GM18498 (cell line): Measurements from ENCODE around the gene OR4D1.
"Not testable (repeated sequence)": the region's sequence is repeated elsewhere in the genome, so short reads cannot be mapped to it uniquely, and the experiment has no call there.

Experiments
- ATAC-seq: cut with Tn5 transposase; IDR thresholded peaks from one replicate; pipeline ENCODE4 v1.9.1; 2021; ENCODE audit warnings: mild to moderate bottlenecking, moderate library complexity; ENCODE audit not compliant: unreplicated experiment

The OR4D1 gene

DNA sequence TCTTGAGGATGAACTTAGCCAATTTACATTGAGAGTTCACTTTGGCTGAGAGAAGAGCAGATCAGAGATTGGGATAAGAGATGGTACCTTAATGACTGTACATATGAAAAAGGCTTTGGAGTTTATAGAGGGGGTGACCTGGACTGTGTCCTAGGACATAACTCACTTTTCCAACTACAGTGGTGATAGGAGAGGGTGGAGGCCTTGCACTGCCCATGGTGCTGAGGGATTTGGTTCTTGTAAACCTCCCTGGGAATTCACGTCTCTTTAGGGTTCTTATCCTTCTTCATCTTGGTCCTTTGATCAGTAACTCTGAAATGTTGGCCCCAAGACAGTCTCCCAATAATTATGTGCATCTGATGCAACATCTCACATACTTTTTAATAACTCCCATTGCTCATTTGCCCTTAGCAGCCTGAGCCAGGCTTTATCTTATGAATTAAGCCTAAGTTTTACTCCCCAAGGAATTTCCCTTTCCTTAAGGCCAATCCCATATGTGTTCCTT, at the start of gene OR4D1:
Gene OR4D1 (plus strand): TSS at position 455 of the 505 bp plus-strand sequence. CDS start 6,770 bp downstream, outside the sequence.
- ATAC-seq, result no peak

DNA sequence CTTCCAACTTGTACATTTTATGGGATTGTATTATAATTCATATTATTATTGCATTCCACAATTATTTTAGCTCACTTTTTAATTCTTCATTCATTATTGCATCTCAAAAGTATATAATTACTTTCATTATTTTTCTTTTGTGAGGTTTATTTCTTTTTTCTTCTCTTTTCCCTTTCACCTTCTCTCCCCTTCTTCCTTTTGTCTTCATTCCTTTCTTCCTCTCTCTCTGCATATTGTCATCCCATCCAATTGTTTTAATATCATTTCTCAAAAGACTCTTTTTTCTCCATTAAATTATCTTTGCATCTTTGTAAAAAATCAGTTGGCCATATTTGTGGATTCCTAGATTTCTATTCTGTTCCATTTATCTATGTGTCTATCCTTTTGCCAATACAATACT, 47.7 kb upstream of the OR4D1 start:
- ATAC-seq, result no peak

DNA sequence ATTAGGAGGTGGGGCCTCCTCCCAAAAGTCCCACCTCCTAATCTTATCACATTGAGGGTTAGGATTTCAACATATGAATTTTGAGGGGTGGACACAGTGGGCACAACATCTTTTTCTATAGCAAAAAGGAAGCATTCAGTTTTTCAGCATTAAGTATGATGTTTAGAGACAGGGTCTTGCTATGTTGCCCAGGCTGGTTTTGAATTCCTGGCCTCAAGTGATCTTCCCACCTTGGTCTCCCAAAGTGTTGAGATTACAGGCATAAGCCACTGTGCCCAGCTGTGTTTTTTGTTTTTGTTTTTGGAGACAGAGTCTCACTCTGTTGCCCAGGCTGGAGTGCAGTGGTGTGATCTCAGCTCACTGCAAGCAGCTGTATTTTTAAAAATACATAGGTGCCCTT, 46.3 kb upstream of the OR4D1 start:
- ATAC-seq, result not testable (repeated sequence)

- no peak for ATAC-seq
These were observed 43.1 kb upstream of the OR4D1 start for GRCh38 chr17:58105093-58105492.

DNA sequence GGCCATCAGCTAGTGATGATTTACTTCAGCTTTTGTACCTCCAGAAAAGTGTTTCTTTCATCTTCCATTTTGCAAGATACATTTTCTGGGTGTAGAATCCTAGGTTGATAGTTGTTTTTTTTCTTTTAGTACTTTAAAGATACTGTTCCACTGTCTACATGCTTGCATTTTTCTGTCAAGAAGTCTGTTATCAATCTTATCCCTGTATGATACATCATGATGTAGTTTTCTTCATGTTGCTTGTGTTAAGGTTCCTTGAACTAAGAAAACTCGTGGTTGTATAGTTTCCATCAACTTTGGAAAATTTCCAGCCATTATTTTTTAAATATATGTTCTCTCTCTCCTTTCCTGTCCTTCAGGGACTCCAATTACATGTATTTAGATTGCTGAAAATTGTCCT, 40.9 kb upstream of the OR4D1 start:
- ATAC-seq, result no peak

DNA sequence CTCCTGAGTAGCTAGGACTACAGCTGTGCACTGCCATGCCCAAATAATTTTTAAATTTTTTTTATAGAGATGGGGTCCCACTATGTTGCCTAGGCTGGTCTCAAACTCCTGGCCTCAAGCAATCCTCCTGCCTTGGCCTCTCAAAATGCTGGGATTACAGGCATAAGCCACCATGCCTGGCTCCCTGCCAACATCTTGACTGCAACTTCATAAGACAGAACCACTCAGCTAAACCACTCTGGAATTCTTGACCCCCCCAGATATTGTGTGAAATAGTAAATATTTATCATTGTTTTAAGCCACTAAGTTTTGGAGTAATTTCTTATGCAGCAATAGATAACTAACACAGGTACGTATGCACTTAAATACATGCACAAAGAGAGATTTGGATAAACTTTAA, 39.0 kb upstream of the OR4D1 start:
- ATAC-seq, result no peak

- no peak for ATAC-seq
These were observed 38.2 kb upstream of the OR4D1 start for GRCh38 chr17:58110012-58110411.

DNA sequence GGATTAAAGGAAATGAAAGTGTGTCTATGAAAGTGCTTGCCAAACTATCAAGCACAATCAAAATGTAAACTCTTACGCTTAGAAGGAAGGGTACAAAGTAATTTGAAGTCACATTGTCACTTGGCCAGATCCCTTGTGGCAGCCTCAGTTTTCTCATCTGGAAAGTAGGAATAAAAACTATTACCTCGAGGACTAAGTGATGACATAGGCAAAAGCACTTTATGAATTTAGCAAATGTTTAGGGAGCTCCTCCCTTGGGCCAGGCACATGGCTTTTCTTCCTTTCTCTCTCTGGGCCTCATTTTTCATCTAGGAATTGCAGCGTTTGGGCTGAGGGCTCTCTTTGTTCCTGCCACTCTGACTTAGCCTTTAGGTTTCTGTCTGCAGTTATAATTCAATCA, 36.5 kb upstream of the OR4D1 start:
- no peak for ATAC-seq

GRCh38 chr17:58112970-58113631, 35.1 kb upstream of the OR4D1 start:
- ATAC-seq, result no peak

DNA sequence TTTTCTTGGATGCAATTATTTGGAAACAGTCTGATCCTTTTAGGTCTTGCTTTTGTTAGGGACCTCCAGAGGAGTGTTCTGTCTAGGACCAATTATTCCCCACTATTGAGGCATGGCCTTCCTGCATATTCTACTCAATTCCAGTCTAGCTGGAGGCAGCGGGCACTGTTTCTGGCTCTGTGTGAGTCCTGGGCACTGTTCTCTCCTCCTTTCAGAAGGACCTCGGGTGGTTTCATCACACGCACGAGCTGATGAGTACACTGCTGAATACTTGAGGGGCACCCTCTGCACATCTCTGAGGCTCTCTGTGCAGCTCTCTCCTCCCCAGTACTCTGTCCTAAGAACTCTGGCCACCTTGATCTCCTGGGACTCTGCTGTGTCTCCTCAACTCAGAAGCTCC, 34.2 kb upstream of the OR4D1 start:
- no peak for ATAC-seq

- no peak for ATAC-seq
These were observed 30.8 kb upstream of the OR4D1 start for GRCh38 chr17:58117382-58117781.

DNA sequence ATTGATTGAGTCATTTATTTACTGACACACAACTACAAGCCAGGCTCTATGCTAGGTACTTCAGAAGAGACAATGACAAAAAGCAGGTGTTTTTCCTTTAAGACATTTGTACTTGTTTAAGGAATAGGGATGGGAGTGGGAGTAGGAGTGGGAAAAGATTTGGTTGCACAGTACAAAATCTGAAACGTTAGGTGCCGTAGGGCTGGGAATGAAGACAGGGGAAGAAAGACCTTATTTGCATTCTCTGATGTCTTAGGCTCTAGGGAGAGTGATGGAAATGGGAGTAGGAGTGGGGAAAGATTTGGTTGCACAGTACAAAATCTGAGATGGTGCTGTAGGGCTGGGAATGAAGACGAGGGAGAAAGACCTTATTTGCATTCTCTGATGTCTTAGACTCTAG, 28.7 kb upstream of the OR4D1 start:
- ATAC-seq, result no peak

DNA sequence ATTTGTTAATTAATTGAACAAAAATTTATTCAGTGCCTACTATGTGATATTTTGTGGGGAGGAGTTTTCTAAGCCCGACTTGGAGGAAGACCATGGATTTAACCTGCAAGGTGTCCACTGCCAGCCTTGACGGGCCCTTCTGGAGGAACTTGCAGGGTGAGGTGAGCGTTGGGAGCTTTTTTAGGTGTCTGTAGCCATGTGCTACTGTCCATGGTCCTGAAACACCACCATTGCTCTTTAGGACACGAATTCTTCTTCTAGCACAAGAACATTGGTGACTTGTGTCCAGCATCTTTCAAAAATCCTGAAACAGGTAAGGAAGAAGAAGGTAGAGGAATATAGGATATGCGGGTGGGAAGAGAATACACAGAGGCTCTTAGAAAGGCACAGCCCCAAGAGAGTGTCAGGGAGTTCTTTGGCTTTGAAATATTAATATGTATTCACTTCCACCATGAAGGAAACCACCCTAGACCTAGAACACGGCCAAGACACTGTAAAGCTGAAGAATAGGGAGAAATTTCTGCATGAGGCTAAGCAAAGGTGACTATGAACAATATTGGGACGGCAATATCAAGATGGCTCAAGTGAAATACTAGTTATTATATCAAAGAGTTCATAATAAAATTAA, 27.9 kb upstream of the OR4D1 start:
- no peak for ATAC-seq

DNA sequence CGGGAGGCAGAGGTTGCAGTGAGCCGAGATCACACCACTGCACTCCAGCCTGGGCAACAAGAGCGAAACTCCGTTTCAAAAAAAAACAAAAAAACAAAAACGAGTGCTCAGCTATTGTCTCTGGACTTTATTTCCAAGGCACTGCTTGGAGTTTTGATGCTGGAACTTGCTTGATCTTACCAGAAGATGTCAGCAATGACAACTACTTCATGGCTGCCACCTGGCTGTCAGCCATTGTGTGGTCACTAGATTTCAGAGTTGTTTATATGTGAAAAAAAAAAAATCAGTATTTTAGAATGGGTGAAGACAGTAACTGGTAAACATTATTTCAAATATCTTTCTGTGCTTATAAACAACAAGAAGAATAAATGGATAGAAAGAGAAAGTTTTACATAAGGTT, 26.3 kb upstream of the OR4D1 start:
- no peak for ATAC-seq

GRCh38 chr17:58127846-58128245, 20.3 kb upstream of the OR4D1 start:
- no peak for ATAC-seq

DNA sequence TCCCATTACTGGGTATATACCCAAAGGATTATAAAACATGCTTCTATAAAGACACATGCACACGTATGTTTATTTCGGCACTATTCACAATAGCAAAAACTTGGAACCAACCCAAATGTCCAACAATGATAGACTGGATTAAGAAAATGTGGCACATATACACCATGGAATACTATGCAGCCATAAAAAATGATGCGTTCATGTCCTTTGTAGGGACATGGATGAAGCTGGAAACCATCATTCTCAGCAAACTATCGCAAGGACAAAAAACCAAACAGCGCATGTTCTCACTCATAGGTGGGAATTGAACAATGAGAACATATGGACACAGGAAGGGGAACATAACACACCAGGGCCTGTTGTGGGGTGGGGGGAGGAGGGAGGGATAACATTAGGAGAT, 15.5 kb upstream of the OR4D1 start:
- not testable (repeated sequence) for ATAC-seq

- ATAC-seq, result no peak
These were observed 11.4 kb upstream of the OR4D1 start for GRCh38 chr17:58136669-58137279.

DNA sequence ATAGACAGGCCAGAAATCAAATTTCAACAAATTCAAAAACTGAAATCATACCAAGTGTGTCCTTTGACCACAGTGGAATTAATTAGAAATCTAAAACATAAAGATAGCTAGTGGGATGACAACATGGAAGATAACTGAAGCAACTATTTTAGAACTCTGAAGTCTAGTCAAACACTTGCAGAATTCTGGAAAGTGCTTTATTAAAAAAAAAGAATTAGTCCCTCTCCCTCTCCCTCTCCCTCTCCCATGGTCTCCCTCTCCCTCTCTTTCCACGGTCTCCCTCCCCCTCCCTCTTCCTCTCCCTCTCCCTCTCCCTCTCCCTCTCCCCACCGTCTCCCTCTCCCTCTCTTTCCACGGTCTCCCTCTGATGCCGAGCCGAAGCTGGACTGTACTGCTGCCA, 6.7 kb upstream of the OR4D1 start:
- ATAC-seq, result no peak

DNA sequence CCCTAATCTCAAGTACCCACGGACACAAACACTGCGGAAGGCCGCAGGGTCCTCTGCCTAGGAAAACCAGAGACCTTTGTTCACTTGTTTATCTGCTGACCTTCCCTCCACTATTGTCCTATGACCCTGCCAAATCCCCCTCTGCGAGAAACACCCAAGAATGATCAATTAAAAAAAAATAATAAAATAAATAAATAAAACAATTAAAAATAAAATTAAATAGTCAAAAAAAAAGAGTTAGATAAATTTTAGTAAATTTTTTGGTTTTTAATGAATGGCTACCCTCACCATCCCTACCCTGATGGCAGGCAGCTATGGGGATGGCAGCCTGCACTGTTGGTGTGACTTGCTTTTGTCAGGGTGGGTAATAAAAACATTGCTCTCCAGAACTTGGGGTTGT, 4.8 kb upstream of the OR4D1 start:
- not testable (repeated sequence) for ATAC-seq

DNA sequence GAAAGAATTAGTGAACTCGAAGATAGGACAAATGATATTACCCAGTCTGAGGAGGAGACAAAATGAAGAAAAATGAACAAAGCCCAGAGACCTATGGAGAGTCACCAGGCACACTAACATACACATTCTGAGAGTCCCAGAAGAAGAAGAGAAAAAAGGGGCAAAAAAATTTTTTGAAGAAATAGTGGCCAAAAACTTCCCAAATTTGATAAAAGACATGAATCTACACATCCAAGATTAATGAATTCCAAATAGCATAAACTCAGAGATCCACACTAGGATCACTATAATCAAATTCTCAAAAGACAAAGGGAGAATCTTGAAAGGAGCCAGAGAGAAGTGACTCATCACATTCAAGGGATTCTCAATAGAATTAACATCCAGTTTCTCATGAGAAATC, 3.4 kb upstream of the OR4D1 start:
- ATAC-seq, result no peak

DNA sequence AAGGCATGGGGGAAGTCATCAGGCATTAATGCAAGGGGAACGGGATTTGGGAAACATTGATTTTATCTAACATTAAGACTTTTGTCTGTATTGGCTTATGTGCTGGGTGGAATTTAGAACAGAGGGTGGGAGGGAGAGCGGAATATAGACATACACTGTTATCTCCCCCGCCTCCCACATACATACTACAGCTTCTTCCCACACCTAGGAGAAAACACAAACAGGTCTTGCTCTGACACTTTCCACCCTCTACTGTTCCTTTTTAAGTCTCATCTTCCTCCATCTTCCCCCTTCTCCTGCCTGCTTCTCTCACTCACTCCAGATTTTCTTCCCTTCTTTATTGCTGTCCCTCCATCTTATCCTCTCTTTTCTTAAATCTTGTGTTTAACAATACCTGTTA, 425 bp downstream of the OR4D1 start:
- no peak for ATAC-seq

DNA sequence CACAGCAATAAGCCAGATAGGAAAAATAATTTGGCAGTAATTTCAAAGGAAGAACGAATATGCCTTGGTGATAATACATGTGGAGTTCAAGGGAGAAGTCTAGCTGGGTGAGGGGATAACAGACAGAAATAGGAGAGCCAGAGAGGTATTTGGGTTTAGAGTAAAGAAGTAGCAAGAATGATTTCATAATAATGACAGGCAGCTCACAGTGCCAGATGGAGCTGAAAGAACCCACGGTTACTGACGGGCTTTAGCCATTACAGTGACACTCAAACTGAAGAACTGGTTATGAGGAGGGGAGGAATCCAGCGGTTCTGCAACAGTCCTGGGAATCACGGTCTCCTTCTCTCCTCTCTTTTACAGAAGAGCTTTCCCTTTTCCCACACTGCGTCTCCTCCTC, 2.2 kb downstream of the OR4D1 start:
- no peak for ATAC-seq
